OCI-M2 (cell line): ENCODE results near the gene TP53BP1.
"Not testable (repeated sequence)": the region's sequence is repeated elsewhere in the genome, so short reads cannot be mapped to it uniquely, and the experiment has no call there.

Experiments
- DNase-seq: peaks from one replicate; lab custom pipeline; 2025; ENCODE audit not compliant: unreplicated experiment; lab: John Stamatoyannopoulos, UW

Gene TP53BP1

GRCh38 chr15:43433165-43433564 lies 59.8 kb downstream of the TP53BP1 start:
- no peak for DNase-seq

- no peak for DNase-seq
Observed at GRCh38 chr15:43429687-43430086, 63.3 kb downstream of the TP53BP1 start.

GRCh38 chr15:43423793-43424192 lies 69.2 kb downstream of the TP53BP1 start:
- no peak for DNase-seq

GRCh38 chr15:43420876-43421275 lies 72.1 kb downstream of the TP53BP1 start:
- DNase-seq = no peak

- no peak for DNase-seq
Observed at GRCh38 chr15:43420435-43420834, 72.5 kb downstream of the TP53BP1 start.

GRCh38 chr15:43414196-43414595 lies 78.8 kb downstream of the TP53BP1 start:
- DNase-seq = no peak

GRCh38 chr15:43412096-43412495 lies 80.9 kb downstream of the TP53BP1 start:
- no peak for DNase-seq

GRCh38 chr15:43410572-43411214 lies 82.3 kb downstream of the TP53BP1 start:
- no peak for DNase-seq

GRCh38 chr15:43408789-43409188 lies 84.2 kb downstream of the TP53BP1 start:
- no peak for DNase-seq

GRCh38 chr15:43406808-43407207 lies 86.1 kb downstream of the TP53BP1 start:
- no peak for DNase-seq

- DNase-seq = no peak
Observed at GRCh38 chr15:43406189-43406588, 86.8 kb downstream of the TP53BP1 start.

- DNase-seq = no peak
Observed at GRCh38 chr15:43404130-43404529, 88.8 kb downstream of the TP53BP1 start.

- DNase-seq = no peak
Observed at GRCh38 chr15:43403616-43404015, 89.3 kb downstream of the TP53BP1 start.

GRCh38 chr15:43402255-43402654 lies 90.7 kb downstream of the TP53BP1 start:
- DNase-seq = no peak

- DNase-seq = not testable (repeated sequence)
Observed at GRCh38 chr15:43393592-43393991, 99.4 kb downstream of the TP53BP1 start.

- DNase-seq = no peak
Observed at GRCh38 chr15:43390723-43391122, 102.2 kb downstream of the TP53BP1 start.

GRCh38 chr15:43383070-43383469 lies 109.9 kb downstream of the TP53BP1 start:
- no peak for DNase-seq

- no peak for DNase-seq
Observed at GRCh38 chr15:43382310-43382709, 110.6 kb downstream of the TP53BP1 start.

GRCh38 chr15:43378601-43379000 lies 114.4 kb downstream of the TP53BP1 start:
- no peak for DNase-seq

- no peak for DNase-seq
Observed at GRCh38 chr15:43376017-43376705, 116.8 kb downstream of the TP53BP1 start.

GRCh38 chr15:43370975-43371974 lies 121.7 kb downstream of the TP53BP1 start, which contains the start of the genes TUBGCP4 and ZSCAN29:
TUBGCP4 (plus strand) TSS chr15:43371101; CDS start chr15:43371355, 254 bp downstream.
ZSCAN29 (minus strand) TSS chr15:43371043; CDS start chr15:43369913, 1,130 bp downstream.
- DNase-seq = no peak
